GM12878 (cell line): Measurements from ENCODE around the gene SLC1A5.

ENCODE experiments used
- CHD1 ChIP-seq: IDR thresholded peaks from 2 replicates; pipeline ENCODE4 v1.6.1; 2012; ENCODE audit warnings: low read depth, low read length, improper control_type of control experiment
- CREM ChIP-seq: IDR thresholded peaks from 2 replicates; pipeline ENCODE4 v1.6.1; 2014; ENCODE audit warnings: antibody characterized with exemption, low read depth
- POLR2A ChIP-seq: IDR thresholded peaks from 2 replicates; pipeline ENCODE4 v1.6.1; 2011; ENCODE audit warnings: low read depth, mild to moderate bottlenecking, low read length
- TF ChIP-seq, protein P1 (sequence below), 3 experiments: IDR thresholded peaks in 2 of 3; conservative IDR thresholded peaks in 1 of 3; 2 replicates each; pipeline ENCODE4 v1.5.1; 2011; ENCODE audit warnings: low read depth in 3 of 3, low read length in 3 of 3, mild to moderate bottlenecking in 3 of 3, control low read depth in 2 of 3, moderate library complexity in 2 of 3, inconsistent platforms in 1 of 3, mixed read lengths in 1 of 3; ENCODE audit not compliant: control insufficient read depth in 2 of 3, insufficient read depth in 1 of 3; ENCODE audit errors: extremely low read depth in 1 of 3
- TF ChIP-seq, protein P2 (sequence below): IDR thresholded peaks from 2 replicates; pipeline ENCODE4 v1.6.1; 2012; ENCODE audit warnings: low read depth, low read length, improper control_type of control experiment

DNA sequence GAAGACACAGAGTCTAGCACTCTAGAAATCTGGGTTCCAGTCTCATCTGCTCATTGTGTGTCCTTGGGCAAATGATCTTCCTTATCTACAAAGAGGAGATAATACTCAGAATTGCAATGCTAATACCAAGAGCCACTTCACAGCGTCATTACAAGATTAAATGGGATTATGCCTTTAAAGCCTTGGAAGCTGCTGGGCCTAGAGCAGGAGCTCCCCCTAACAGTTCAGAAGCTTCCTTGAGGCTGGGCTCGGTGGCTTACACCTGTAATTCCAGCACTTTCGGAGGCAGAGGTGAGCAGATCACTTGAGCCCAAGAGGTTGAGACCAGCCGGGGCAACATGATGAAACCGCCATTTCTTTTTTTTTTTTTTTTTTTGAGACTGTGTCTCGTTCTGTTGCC is 34.7 kb upstream of the SLC1A5 start:
- TF ChIP-seq, protein P1, sequence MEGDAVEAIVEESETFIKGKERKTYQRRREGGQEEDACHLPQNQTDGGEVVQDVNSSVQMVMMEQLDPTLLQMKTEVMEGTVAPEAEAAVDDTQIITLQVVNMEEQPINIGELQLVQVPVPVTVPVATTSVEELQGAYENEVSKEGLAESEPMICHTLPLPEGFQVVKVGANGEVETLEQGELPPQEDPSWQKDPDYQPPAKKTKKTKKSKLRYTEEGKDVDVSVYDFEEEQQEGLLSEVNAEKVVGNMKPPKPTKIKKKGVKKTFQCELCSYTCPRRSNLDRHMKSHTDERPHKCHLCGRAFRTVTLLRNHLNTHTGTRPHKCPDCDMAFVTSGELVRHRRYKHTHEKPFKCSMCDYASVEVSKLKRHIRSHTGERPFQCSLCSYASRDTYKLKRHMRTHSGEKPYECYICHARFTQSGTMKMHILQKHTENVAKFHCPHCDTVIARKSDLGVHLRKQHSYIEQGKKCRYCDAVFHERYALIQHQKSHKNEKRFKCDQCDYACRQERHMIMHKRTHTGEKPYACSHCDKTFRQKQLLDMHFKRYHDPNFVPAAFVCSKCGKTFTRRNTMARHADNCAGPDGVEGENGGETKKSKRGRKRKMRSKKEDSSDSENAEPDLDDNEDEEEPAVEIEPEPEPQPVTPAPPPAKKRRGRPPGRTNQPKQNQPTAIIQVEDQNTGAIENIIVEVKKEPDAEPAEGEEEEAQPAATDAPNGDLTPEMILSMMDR (IDR thresholded peaks at IDR 0.05 in 2 of 3, conservative IDR thresholded peaks at IDR 0.05 in 1 of 3; ENCODE audit: control insufficient read depth in 2 of 3, extremely low read depth in 1 of 3, insufficient read depth in 1 of 3, low read depth in 3 of 3, low read length in 3 of 3), result no peak
- TF ChIP-seq, protein P2, sequence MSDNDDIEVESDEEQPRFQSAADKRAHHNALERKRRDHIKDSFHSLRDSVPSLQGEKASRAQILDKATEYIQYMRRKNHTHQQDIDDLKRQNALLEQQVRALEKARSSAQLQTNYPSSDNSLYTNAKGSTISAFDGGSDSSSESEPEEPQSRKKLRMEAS, result no peak
- TF ChIP-seq CREM, result no peak
- TF ChIP-seq CHD1, result no peak
- TF ChIP-seq POLR2A, result no peak
